NCI-H2171 treated with DMSO at 0.1 percent for 48 hours (cell line): ENCODE measurements around the gene COA5.

Source experiments
- DNase-seq: peaks from one replicate; lab custom pipeline; 2025; lab: John Stamatoyannopoulos, UW

COA5 gene

GRCh38 chr2:98551316-98551715 lies 57.0 kb downstream of the COA5 start:
- no peak for DNase-seq

GRCh38 chr2:98550165-98550564 lies 58.1 kb downstream of the COA5 start:
- DNase-seq = no peak
